Fibroblast of skin of right biceps (primary cell): ENCODE measurements around the gene NSUN3.

Experiments
- DNase-seq: peaks from one replicate; pipeline ENCODE4 v3.0.0-alpha.2; 2013

NSUN3 gene

DNA sequence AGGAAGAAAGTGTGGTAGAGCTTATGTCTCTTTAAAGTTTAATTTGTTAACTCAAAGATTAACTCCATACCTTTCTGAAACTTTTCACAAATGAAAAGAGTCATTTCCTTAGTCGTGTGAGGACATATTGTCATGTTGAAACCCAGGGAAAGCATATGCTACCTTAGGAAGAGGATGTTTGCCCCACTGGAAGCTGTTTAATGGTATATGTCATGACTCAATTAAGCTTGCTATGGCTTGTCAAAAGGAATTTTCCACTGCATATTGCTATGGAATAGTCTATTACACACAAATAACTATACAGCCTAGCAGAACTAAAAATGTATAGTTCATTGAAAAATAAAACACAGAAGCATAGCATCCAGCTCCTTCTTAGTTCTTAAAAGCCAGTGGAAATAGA is 69.9 kb downstream of the NSUN3 start:
- DNase-seq = no peak

DNA sequence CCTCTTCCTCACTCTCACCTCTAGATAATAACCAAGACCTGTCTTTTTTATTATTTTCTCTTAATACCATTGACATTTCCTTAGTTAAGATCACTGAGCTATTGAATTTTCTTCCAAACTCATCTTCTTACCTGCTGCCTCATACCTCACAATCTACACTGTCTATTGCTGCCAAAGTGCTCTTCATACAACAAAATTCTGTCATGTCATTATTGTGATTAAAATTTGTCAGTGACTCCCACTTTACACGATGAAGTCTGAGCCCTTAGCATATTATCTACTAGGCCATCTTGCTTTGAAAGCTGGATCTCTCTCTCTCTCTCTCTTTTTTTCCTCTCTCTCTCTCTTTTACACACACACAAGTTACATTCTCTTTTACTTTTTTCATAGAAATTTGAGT is 73.3 kb downstream of the NSUN3 start:
- no peak for DNase-seq

DNA sequence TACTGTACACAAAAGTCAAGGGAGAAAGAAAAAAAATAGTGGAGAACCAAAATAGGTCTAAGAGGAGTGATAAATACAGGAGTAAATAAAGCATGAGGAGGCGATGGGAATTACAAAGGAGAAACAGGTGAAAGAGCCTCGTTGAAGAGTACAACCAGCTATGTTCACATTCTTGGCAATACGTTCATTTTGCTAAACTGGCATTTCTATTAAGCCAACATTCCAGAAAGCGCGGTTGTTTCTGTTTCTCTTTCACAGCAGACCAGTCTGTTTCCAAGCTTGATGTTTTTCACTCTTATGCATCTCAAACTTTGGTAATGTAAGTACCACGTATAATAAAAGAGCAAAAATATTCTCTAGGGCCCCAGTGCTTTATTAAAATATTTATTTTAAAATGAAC is 74.5 kb downstream of the NSUN3 start:
- DNase-seq = no peak

DNA sequence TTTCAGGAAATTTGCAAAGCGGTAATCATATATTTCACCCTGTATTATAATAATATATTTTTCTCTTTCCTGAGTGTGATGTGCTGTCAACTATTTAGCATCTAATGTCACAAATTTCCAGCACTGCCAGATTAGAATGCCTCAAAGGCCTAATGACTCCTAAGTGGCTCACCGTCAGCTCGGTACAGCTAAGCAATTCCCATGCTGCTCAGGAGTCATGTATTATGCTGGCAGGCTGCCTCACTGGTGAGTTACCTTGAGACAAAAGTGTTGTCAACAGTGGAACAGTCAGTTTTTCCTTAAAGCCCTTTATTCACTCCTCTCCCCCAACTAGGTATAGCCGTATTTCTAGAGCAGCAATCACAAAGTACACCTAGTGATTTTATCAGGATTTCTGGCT is 83.6 kb downstream of the NSUN3 start:
- no peak for DNase-seq

DNA sequence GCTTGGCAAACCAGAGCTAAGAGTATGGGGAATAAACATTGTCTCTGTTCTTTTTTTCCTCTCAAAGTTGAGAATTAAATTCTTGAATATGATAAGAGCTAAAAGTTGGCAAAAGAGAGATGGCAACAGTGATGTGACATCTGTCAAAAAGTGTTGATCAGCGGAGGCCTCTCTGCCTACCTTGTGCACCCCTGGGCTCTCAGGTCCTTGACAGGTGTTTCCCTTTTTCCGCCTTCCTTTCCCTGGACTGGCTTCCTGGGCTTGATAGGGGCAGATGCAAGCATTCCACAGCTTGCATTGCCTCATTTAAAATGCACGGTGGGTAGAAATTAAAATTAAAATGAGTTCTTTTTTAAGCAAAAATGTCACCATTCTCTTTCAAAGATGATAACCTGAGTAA is 84.2 kb downstream of the NSUN3 start:
- DNase-seq = no peak

DNA sequence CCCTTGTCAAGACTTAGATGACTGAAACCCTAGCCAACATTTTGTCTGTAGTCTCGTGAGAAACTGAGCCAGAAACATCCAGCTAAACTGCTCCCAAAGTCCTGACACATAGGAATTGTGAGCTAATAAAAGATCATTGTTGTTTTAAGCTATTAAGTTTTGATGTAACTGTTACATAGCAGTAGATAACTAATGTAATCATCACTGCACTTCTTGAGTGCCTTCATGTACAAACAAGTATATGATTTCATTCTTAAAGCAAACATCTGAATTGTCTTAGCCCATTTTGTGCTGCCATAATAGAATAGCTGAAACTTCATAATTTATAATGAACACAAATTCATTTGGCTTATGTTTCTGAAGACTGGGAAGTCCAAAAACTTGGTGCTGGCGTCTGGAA is 87.3 kb downstream of the NSUN3 start:
- DNase-seq = no peak

DNA sequence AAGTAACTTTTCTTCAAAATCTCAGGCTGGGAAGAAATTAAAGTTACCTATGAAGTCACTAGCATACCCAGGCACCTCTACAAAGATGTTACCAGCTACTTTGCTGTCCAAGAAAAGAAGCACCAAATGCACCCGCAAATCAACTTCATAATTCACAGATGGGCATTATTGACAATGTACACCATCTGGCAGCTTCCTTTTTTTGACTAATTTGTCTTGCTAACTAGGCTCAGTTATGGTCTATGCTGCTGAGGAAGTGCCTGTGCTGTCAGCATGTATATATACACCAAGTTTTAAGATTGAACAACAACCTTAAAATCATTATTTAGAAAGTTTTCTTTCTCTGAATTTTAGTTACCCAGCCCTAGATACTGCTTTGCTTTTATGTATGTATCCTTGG is 93.8 kb downstream of the NSUN3 start:
- no peak for DNase-seq

DNA sequence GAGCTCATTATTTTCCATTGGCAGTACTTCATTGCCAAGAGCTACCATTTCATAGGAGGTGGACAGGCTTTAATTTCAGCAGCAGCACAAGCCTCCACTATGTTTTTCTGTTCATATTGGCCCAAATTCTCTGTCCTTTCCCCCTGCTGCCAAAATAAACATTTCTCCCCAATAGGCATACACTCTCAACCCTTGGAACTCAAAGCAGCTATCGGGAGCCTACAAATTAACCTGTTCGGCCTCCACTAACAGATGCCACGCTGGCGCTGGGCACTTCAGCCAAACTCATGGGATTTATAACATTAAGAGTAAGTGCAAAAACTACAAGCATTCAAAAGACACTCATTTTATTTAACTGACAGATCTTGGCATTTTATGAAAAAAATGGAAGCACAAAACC is 95.7 kb downstream of the NSUN3 start:
- DNase-seq = no peak

DNA sequence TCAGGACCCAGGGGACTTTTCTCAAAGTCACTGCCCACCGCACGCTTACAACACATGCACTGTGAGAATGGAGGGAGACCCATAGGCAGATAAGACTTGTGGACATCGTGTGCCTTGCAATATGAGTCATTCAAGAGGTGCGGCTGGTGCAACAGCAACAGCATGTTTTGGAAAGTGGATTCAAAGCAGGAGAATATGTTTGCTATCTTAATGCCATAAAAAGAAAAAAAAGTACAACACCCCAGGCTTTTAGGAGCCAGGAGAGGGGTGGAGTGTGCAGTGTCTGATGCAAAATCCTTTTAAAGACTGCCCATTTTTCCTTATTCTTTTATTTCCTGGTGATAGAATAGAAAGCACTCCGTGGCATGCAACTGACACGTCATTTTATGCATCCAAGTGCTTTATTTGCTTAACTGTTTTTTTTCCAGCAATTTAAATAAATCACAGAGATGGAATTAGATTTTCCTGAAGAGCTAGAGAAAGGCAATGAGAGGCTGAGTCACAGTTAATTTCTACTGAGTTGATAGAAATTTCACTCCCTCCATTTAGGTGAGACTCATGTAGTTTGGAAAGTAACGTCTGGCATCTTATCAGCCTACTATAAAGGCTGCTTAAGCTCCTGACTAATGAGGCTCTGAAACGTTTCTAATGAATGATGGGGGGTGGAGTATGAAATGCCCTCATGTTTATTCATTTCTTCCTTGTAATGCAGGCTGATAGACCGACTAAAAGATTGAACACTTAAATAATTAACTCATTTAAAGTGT is 96.4 kb downstream of the NSUN3 start:
- DNase-seq = peak; percentile 37

DNA sequence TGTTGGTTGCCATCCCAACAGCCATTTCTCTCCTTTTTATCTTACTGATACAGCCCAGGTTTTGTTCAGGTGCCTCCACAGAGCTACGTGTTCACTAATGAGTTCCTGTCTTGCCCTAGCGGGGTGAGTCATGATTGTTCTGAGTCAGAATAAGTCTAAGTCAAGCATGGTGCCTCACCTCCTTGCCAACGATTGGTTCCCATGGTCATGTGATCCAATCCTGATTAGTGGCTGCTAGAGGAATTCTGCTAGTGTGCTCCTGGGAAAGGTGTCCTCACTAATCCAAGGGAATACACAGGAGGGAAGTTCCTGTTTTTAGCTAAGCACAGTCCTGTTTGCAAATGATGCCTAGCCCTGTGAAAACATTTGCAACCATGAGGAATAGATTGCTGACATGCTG is 99.8 kb downstream of the NSUN3 start:
- peak; percentile 68 for DNase-seq

DNA sequence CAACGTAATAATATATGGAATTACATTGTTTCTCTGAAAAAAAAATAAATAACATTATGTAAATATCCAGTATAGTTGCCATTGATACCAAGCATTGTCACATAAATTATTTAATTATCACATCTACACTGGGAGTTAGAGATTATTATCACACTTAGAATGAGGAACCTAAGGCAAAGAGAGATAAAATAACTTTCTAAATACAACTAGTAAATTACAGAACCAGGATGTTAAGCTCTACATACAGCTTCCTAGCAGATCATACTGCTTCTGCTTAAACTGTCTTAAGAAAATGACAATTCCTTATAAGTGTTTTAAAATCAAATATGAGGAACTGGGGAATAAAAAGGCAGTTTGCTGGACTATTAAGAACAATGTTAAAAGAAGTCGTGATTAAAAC is 104.5 kb downstream of the NSUN3 start:
- no peak for DNase-seq

DNA sequence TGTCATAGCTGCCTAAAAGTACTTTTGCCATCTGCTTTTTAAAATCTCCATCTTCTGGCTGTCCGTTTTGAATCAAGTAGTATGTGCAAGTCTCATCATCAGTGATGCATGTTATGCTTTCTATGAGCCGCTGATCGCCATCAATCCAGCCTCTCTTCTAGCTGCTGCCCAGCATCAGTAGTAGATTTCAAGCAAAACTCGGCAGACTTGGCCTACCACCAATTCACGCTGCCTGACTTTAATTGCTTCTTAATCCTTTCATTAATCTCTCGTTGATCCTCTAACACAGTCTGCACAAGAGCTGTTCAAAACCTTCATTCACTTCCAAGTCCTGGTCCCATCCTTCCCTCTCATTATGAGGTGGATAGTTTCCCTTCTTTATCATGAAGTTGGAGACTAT is 104.9 kb downstream of the NSUN3 start:
- DNase-seq = no peak

DNA sequence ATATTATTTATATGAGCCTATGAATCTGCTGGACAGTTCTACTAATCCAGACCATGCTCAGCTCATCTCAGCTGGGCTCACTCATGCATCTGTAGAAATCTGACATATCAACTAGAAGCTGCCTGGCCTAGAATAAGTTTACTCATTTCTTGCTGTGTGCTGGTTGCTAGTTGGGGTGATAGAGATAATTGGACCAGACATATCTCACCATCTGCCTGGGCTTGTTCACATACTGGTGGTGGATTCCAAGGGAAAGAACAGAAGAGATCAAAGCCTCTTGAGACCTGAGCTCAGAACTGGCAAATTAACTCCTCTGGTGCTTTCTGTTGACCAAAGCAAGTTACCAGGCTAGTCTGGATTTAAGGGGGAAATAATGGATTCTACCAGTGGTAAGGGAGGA is 109.1 kb downstream of the NSUN3 start:
- no peak for DNase-seq

DNA sequence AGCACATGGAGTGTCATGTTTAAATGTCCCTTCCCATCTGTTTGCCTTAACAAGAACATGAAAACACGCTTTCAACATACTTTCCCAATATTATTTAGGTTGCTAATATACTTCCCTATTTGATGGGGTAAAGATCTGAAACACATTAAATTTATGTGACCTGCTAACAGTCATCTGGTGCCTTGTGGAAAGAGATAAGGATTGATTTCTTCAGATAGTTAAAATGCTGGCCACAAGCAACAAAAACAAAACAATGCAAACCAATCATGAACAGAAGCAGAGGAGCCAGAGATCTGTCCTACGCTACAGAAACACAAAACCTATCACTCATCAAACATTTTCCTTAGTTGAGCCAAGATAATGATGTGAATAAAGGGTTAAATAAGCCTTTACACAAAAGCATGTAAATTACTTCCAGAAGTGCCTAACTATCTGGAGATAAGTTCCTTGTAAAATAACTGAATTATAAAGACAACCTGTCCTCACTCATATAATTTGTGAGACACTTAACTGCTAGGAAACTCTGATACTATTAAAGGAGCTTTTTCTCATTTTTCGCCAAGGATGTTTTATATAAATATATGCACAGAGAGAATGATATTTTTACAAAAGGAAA is 109.9 kb downstream of the NSUN3 start:
- no peak for DNase-seq

DNA sequence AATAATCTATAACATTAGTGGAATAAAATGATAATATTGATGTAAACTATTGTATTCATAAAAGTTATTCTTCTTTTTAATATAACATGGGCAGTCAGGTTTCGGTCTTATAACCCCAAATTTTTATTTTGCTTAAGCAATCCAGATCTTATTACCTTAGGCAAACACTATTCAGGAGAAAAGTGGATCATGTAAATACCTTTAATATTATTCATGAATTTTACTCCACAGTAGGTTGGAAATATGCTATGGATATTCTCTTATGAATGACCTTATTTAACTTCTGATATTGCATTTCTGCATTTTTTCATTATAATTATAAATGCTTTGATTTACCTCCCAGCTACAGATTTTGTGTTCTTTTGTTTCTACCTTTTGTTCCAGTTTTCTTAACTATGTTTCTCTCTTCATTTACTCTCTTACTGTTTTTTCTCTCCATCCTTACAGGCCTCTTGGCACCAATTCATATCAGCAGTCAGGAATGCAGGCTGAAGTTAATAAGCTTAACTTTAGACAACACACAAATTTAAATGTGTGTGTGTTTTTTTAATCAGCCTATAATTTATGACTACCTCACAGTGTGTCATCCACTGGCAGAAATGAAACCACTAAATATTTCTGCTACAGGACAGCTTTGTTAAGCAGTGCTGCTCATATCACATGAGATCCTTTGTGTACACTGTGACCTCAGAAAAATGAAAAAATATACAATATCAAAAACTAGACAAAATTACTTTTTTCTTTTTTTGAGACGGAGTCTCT is 111.0 kb downstream of the NSUN3 start:
- DNase-seq = peak; percentile 59

DNA sequence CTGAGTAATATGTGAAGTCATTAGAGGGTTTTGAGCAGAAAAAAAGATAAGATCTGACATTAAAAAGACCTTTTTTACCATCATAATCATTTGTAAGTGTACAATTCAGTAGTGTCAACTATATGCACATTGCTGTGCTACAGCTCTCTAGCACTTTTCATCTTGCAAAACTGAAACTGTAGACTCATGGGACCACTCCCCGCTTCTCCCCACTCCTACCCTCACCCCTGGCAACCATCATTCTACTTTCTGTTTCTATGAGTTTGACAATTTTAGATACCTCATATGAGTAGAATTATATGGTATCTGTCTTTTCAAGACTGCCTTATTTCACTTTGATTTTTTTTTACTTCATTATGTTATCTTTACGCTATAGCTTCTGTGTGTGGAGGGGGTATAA is 112.8 kb downstream of the NSUN3 start:
- DNase-seq = no peak

DNA sequence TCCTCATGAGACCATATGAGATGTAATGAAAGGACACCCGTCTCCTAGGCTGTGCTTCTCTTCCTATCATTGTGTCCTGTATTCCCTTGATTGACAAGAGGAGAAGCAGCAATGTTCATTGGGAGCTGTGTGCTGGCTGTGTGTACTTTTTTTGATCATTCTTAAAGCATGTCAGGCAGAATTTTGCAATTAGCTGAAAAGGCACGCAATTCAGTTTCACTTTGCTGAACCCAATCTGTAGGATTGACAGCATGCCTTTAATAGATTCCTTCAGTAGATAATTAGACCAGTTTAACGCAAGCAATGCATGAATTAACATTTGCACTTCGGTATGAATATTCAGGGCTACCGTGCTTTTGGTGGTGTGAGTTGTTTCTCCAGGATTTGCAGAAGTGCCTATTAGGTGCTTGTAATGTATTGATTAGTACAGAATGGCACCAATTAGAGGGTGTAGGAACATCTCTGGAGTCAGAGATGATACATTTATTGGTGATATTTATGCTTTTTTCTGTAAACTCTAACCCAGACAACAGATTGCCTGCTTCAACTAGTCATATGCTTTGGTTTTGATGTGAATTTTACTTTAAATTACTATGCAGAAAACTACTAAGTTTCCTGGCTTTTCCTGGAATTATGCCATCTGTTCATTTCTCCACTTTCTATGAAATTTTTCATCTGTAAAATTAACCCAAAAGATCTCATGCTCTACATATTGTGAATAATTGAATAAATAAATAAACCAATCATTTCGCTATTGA is 114.3 kb downstream of the NSUN3 start:
- peak; percentile 8 for DNase-seq
